DLD1 (cell line): ENCODE data around the gene HDAC9.

Source experiments
- in situ Hi-C: cut with HindIII; loops from 2 replicates; pipeline ENCODE4 v1.10.0; 2017; ENCODE audit warnings: low sequenced_read_pairs

Gene HDAC9

DNA sequence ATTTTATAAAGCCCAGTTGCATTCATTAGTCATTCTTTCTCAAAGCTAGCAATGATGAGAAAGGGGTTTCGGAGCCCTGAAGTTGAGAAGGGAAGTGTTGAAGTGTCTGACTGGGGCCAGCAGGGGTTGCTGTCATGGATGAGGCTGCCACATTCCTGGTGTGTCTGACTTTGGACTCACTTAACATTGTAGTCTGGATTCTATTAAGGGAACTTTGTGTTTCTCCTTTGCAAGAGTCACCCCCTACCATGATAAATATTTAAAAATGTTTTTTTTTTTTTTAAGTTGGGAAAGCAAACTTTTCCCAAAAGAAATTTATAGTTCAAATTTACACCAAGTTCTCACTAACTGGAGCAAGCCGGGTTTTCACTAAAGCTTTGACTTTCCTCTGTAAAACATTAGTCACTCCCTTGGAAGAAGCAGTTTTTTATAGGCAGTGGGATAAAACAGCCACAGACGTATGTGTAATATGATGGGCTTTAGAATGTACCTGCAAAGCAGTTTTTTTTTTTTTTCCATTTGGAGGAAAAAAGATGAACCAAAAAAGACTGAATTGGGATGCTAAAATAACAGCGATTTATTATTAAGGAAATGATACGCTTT is 378.3 kb downstream of the HDAC9 start:
- in situ Hi-C loops: no loop called here

DNA sequence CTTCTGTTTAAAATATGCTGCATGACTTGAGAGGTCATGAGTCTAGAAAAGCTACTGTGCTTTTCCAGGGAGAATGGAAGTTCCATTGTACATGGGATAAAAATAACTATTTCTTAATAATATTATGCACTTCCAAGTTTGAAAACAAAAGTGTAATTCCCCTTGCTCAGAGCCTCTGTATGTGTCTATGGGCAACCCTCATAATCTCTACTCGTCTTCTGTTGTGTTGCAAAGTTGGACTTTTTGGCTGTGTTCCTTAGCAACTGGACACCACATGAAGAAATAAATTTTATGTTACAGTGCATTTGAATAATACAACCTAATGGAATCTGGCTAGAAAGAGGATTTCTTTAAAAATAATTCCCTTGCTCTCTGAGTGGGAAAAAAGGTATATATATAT is 379.3 kb downstream of the HDAC9 start:
- in situ Hi-C loops: no loop called here

DNA sequence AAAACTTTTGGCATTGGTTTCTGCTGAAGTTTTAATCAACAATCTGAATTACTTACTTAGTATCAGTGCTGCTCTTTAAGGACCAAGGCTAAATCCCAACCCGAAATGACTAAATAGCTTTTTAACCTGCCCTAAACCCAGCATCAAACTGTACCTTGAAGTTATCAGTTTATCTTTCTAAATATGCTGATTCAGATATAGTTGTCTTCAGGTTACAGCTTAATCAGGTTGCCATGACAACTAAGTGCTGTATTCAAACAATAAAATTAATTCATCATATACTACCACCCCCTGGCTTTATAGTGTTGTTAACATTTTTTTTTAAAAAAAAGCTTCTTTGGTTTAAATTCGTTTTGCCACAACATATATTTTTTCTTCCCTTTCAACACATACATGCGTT is 382.3 kb downstream of the HDAC9 start:
- in situ Hi-C loops: no loop called here

DNA sequence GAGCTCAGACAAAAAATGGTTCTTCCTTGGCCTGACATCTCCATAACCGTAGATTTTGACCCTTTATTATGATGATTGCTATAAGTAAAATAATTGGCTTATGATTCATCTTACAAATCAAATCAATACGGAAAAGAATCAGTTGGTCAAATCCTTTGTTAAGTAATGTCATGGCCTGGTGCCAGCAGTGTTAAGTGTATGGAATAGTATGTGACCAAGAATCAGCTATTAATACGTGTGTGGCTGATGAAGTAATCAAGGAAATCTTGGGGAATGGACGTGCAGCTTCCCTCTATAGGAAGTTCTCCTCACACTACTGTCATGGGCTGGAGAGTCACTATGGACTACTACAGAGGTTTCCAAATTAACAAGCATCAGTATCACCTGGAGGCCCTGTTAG is 391.3 kb downstream of the HDAC9 start:
- in situ Hi-C loops: no loop called here

DNA sequence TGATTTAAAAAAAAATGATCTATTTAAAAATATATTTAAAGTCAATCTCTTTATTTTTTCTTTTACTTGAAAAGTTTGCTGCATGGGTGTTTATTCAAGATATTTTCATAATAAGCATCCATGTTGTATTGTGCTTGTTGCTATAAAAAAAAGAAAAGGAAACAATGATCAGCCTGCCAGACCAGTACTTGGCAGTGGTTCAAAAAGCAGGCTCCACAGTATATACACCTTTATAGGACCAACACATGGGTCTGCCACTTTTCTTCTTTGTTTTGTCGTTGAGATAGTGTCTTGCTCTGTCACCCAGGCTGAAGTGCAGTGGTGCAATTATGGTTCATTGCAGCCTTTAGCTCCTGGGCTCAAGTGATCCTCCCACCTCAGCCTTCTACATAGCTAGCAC is 393.9 kb downstream of the HDAC9 start:
- in situ Hi-C loops: no loop called here

DNA sequence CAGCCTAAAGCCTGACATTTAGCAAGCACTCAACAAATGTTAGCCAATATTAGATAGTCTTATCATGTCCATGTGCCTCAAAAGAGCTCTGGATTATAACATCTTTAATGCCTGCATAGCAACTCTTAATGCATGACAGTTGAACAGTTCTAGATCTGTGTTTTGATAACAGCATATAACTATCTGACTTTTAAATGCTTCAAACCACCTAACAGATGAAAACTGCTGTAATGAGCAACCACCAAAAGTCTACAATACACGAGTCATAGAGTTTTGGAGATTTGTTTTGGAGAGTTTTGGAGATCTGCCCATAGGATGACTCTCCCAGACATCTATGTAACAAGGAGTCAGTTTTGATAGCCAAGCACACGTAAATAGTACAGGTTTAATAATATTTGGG is 394.6 kb downstream of the HDAC9 start:
- in situ Hi-C loops: no loop called here

DNA sequence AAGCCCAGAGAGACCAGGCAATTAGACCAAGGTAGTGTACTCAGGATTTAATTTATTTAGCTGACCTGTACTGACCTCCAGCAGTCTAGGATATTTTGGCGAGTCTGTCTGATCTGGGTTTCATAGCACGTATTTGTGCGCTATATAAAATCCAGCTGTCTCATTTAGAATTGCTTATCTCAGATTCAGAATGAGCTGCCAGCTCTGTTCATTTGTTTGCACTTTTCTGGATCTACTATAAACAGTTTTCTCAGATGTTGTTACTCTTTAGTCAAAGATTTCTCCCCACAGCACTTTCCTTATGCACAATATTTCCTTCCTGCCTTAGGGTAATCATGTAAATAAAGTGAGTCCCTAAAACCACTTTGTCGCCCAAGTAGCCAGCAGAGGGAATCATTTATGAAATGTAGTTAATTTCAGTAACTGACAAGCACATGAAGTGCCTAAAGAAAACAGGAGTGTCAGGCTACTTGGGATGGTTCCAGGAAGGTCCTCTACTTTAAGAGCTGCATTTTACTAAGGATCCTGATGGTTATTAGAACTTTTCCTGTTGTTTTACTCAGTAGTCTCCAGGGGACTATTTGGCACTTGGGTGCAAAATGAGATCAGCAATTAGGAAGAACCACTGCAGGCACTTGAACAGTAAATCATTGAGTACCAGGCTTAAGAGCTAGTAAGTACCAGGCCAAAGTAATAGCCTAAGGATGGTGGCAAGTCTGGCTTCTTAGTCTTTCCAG is 395.5 kb downstream of the HDAC9 start:
- in situ Hi-C loops: no loop called here

DNA sequence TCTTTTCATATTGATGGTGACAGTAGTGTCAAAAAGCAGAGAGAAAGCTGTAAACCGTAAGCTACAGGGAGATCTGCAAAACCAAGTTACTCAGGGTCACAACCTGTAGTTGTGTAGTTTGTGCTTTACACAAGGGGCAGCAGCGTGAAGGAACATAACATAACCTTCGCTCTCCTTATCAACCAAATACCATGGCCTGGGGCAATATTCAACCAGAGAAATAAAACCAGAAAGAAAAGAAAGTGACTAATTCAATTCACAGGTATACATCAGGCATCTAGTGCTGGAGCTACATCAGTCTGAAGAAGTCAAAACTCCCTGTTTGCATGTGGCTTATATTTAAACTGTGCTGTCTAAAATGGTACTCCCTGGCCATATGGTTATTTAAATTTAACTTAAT is 397.6 kb downstream of the HDAC9 start:
- in situ Hi-C loops: no loop called here

DNA sequence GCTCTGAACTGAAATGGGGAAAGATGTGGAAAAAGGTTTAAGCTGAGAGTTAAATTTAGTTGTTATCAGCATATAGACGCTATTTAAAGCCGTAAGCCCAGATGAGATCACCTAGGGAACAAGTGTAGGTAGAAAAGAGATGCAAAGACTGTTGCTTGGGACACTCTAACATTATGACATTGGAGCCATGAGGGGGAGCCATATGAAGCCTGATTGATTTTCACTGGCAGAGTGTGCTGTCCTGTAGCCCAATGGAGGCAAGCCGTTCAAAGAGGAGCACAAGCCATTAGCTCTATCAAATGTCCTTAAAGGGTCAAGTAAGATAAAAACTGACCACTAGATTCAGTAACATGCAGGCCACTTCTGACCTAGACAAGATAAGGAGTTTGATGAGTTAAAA is 398.6 kb downstream of the HDAC9 start:
- in situ Hi-C loops: no loop called here

DNA sequence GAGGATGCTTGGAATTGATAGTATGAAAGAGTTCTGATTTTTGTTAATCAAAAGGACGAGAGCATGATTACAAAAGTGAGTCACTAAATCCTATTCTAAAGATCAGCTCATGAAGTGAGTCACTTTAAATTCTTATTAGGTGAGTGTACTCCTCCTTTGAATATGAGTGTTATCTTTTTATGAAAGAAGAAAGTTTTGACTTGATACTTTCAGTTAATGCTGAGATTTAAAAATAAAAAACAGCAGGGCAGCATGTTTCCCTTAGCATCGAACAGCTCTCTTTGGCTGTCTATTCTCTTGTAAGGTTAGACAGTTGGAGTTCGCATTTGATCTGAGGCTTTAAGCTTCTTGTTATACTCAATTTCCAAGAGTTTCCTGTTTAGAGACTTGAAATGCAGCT is 399.9 kb downstream of the HDAC9 start:
- in situ Hi-C loops: no loop called here

DNA sequence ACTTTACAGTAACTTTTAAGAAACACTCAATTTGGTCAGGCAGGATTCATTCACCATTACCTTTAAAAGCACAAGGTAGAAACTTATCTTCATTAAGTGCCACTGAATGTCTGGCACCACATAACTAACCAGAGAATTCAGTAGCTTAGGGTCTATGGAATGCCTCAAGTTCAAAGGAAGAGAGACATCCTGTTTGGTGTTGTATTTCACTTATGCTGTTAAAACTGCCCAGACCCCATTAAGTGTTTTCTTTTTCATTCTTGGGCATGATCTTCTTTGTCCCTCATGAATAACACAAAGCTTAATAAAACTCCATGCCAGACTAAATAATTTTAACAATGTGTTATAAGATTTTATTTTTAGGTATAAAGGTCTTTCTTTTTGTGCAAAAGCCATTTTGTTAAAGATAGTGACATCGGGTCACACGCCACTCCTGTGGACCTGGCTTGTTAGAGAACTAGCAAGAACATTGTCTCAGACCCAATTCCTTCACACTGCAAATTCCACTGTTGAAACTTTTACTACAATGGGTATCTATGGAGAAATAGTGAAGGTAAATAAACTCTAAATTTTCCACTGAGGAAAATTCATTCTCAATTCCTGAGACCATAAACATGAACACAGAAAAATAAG is 400.9 kb downstream of the HDAC9 start:
- in situ Hi-C loops: no loop called here

DNA sequence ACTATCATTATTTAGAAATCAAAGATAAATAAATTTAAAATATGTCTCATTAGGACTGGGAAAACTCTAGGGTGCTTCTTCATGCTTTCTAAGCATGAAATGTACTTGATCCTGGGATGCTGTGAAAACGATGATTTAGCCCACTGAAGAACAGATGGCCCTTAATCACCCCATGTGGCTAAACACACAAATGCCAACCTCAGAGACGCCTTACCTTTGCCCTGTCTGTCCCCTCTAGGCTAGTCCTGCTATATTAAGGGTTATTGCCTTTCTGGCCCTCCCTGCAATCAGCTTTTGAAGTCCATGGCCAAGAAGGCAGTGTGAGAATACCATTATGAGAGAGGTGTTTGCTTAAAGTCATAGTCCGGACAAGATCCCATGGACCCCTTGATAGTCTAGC is 404.7 kb downstream of the HDAC9 start:
- in situ Hi-C loops: no loop called here

DNA sequence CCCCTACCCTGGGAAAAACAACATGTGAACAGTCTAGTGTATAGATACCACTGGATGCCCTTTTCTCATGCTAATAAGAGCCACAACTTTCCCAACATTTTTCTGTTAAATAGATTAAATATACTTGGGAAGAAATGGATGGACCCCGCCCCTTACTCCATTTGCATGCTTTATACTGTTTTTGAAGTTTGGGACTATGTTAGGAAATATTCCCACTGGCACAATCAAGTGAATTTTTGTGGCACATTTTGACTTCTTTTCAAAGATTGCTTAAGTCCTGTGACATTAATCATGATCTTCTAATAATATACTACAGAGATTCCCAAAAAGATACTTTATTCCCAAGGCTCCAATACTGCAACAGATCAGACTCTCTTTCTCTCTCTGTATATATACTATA is 405.3 kb downstream of the HDAC9 start:
- in situ Hi-C loops: no loop called here

DNA sequence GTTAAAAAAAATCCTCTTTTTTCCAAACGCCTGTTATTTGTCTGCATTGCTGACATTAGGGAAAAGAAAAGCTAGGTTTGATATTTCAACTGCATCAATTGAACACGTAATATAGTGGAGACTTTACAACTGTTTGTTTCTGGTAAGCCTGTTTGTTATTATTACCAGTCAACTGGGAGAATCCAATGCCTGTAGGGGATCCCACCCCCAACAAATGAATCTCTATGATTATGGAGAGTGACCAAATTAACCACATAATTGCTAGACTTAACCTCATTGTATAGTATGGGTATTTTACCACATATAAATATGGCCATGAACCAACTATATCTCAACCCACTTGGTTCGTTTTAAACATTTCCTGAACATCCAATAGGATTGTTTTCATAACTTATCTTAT is 405.8 kb downstream of the HDAC9 start:
- in situ Hi-C loops: no loop called here

DNA sequence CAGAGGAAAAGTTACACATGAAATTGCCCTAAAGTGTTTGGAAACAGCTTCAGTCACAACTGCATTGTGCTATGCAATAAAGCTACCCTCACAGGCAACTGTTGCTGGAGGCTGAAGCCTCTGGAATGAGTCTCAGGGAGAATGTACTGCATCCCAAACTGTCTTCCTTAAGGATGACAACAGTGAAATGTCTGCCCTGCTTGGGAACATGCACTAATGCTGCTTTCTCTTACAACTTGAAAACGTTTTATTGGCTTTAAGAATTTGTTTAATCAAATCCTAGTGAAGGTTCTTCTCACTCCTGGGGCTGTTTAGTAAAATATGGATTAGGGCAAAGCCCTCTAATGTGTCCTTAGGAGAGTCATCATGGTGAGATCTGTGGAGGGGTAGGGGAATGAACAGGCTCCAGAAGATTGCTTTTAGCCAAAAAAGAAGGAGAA is 406.5 kb downstream of the HDAC9 start:
- in situ Hi-C loops: no loop called here

DNA sequence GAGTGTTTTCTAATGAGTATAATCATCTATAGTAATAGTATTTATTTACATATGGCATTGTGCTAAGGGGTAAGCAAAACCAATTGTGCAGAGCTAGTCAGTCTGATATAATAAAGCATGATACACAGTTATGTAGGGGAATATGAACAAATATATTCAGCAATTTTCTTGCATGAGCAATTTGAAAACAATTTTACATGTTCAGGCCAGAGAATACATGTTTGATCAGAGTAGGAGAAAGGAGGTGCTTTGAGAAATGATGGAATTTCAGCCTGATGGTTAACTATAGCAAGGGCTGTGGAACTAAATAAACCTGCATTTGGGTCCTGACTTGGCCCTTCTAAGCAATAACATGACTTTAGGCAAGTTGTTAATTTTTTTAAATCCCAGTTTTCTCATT is 407.3 kb downstream of the HDAC9 start:
- in situ Hi-C loops: no loop called here

DNA sequence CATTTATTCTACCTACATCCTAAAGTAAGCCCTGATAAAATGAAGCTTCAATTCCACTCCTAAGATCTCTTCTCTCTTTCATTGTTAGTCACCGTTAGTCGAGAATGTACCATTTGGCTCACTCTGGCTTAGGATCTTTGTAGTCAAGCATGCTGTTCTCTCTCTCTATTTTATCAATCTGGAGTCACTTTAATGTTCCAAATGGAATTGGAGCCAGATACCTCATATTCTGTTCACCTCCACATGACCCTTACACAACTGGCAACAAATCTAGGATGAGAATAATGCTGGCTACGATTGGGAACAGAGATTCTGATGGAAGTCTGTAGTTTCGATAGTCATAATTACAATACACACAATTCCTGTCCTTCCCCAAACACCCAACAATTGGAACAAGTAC is 408.1 kb downstream of the HDAC9 start:
- in situ Hi-C loops: no loop called here

DNA sequence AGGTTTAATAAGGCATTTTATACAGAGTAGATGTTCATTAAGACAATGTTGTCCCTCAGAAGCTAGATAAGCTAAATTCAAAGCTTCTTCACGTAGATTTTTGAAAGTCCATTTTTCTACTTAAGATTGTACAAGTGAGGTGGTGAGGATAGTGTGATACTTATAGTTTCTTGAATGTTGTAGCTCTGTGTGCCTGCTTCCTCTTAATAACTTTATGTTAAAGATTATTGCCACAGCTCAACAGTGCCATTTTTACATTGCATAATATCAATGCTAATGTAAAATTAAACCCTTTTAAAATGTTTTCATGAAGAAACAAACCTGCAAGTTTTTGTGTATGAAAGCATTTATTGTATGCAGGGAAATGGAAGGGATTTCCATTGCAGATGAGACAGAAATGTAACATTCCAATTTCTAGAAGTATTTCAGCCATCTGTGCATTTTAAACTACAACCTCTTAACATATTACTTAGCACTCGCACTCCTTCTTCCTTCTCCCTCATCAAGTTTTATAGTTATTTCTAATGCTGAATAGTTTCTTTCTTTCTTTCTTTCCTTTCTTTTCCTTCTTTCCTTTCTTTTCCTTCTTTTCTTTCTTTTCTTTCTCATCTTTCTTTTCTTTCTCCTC is 409.9 kb downstream of the HDAC9 start:
- in situ Hi-C loops: no loop called here

DNA sequence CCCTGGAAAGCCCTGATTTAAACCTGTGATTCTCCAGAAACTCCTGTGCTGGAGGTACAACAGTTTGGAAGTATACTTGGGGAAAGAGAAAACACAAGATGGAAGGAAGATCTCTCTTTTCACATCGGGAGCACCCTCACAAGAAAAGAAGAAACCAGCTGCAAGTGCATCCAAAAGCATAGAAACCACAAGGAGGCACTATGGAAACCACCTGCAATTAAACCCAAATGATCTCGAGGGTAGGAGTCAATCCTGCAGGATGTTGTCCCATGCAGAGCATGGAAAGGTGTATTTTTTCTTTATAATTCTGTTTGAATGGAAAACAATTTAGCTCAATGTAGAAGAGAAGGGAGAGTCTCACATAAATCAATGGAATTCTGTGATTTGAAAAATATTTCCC is 411.4 kb downstream of the HDAC9 start:
- in situ Hi-C loops: no loop called here

DNA sequence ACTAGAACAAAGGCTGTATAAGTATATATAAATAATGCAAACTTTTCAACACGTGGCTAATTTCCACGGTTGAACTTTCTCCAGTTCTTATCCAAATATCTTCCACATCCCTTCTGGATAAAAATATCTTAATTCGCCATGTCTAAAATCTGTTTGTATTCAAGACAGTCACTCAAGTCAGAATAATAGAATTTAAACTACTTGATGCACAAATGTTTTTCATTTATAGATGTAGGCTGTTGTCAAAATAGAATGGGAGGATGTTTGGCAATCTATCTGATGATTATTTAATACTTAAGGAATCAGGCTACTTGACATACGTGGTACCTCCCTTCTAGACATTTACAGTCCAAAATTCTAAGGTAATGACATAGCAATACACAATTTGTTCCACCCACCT is 417.6 kb downstream of the HDAC9 start:
- in situ Hi-C loops: loop anchor here (5.0 kb wide), 1 partner anchor 46 kb away; no protein-coding TSS in a partner anchor

DNA sequence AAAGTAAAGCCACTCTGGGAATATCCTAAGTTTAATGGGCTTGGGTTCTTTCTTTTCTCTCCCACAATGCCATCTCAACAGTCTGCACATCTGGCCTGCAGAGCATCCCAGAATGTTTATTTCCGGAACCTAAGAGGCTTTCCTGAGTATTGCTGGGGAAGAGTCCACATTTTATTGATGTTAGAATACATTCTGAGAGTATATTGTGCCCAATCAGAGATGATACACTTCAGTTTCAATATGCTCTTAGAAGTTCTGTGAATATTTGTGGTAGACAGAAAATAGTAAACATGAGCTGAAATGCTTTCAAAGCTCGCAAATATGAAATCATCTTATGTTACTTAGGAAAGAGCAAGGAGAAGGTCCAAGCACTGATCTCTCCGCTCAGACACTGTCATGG is 421.3 kb downstream of the HDAC9 start:
- in situ Hi-C loops: no loop called here

DNA sequence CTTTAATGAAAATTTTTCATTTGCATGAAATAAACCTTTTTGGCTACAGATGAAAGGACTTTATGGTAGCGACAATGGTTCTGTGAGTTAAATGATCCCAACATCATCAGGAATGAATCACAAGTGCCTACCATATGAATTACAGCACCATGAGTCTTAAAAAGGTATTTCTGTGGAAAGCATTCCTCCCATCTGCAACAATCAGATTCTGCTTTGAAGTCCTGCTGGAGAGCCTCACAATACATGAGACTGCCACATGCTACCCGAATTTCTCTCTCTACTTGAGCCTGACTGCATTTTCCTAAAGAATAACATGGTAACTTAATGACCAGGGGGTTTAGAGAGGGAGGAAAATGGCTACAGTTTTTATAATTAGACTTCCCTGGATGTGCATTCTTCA is 431.6 kb downstream of the HDAC9 start:
- in situ Hi-C loops: no loop called here
